K562 (cell line): Measurements from ENCODE around the gene TAF9. TPM values are rescaled to one million over a fixed set of nuclear protein-coding genes. Genes with fewer than 3 reads are reported as not detected.

Source experiments
- ELF4 ChIP-seq: fragments of 450-650 bp; formaldehyde crosslinking; IDR thresholded peaks from 2 replicates; pipeline ENCODE4 v1.4.0; 2022; ENCODE audit warnings: missing genetic modification characterization
- HIVEP1 ChIP-seq: fragments of 250-450 bp; sonication (Bioruptor Pico); IDR thresholded peaks from 2 replicates; pipeline ENCODE4 v1.4.0; 2020; ENCODE audit warnings: mild to moderate bottlenecking
- MGA ChIP-seq: fragments of 450-650 bp; IDR thresholded peaks from 2 replicates; pipeline ENCODE4 v1.6.1; 2016; ENCODE audit warnings: mild to moderate bottlenecking, moderate library complexity
- NCOA2 ChIP-seq, 2 experiments: fragments of 450-650 bp; IDR thresholded peaks; 2 replicates each; pipeline ENCODE4 v1.6.1; 2018; ENCODE audit warnings: mild to moderate bottlenecking in 2 of 2, moderate library complexity in 1 of 2; ENCODE audit not compliant: partially characterized antibody in 2 of 2
- NR4A1 ChIP-seq, 2 experiments: fragments of 250-450 bp in 1 of 2; fragments of 450-650 bp in 1 of 2; sonication (Bioruptor Pico) in 1 of 2; IDR thresholded peaks; 2 replicates each; pipeline versions ENCODE4 v1.4.0 to v1.6.1; 2016 to 2020; ENCODE audit warnings: mild to moderate bottlenecking in 2 of 2, missing compliant biosample characterization in 1 of 2, missing genetic modification characterization in 1 of 2, moderate library complexity in 1 of 2
- TCF3 ChIP-seq: sonication (generic); formaldehyde crosslinking; IDR thresholded peaks from 2 replicates; pipeline ENCODE4 v1.4.0; 2020; ENCODE audit warnings: mild to moderate bottlenecking, missing genetic modification reagents
- USF2 ChIP-seq: sonication (generic); formaldehyde crosslinking; IDR thresholded peaks from 2 replicates; pipeline ENCODE4 v1.5.0; 2020; ENCODE audit warnings: missing genetic modification reagents
- ZBED1 ChIP-seq: IDR thresholded peaks from 2 replicates; pipeline ENCODE4 v1.6.1; 2014
- ZNF41 ChIP-seq: fragments of 250-450 bp; sonication (Bioruptor Pico); conservative IDR thresholded peaks from 2 replicates; pipeline ENCODE4 v1.4.0; 2020; ENCODE audit warnings: mild to moderate bottlenecking
- ZNF518B ChIP-seq: fragments of 250-450 bp; sonication (Bioruptor Pico); IDR thresholded peaks from 2 replicates; pipeline ENCODE4 v1.5.0; 2021; ENCODE audit warnings: mild to moderate bottlenecking, moderate library complexity
- polyA plus RNA-seq, 8 experiments: library from polyadenylated mRNA; depleted of rRNA in 4 of 8; stranded (reverse) in 5 of 8; unstranded in 3 of 8; fragments of >200 nt; fragmentation: Nextera tagmentation in 2 of 8; fragmentation: Illumina TruSeq in 1 of 8; extraction: Ambion mirVana in 2 of 8; extraction: Trizol in 1 of 8; gene quantifications; 2 replicates each; pipeline versions ENCODE4 v1.2.1 to v1.2.3, GENCODE V29; 2011 to 2014; ENCODE audit warnings: inconsistent platforms in 1 of 8, missing spikeins in 1 of 8
- total RNA-seq, 7 experiments: library from RNA; depleted of rRNA in 6 of 7; stranded (reverse); fragments of >200 nt in 6 of 7; fragmentation: Illumina TruSeq in 2 of 7; extraction: Trizol in 2 of 7; gene quantifications; 2 replicates each; pipeline versions ENCODE4 v1.2.1 to v1.2.3, GENCODE V29; 2011 to 2021; ENCODE audit warnings: low replicate concordance in 1 of 7
- TF ChIP-seq, protein P1 (sequence below): fragments of 450-650 bp; formaldehyde crosslinking; IDR thresholded peaks from 2 replicates; pipeline ENCODE4 v1.4.0; 2020; ENCODE audit warnings: mild to moderate bottlenecking, moderate library complexity

TAF9 gene
- total and polyA plus RNA-seq, 9 of the 15 experiments (the other 6 are each of a cell fraction or from before 2014, with no cell fraction given) = 119 to 566 (median 207) TPM

DNA sequence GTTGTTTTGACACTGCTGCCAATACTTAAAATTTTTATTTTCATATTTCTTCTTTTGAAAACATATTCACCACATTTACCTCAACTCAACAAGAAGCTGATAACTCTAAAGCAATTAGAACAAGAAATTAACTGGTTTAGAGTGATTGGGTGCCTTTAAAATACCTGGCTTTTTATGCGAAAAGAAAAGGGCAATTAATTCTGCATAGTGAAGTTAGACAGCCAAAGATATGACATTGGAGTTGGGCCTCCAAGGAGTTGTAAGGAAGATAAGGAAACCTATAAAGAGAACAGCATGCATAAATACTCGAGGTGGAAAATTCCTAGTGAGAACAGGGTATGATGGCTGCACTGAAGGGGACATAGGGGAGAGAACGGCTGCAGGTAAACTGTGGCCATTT, 9.6 kb downstream of the TAF9 start (continued):
- TF ChIP-seq MGA (no peak), ELF4 (CRISPR knock-in tag) (no peak), ZNF41 (no peak), NR4A1 (CRISPR knock-in tag; IDR thresholded peaks at IDR 0.05) (no peak), NR4A1 (tag; IDR thresholded peaks at IDR 0.05) (no peak), USF2 (CRISPR knock-in tag) (no peak), ZBED1 (no peak), NCOA2 (IDR thresholded peaks at IDR 0.05; ENCODE audit: partially characterized antibody in 2 of 2) (no peak), HIVEP1 (CRISPR knock-in tag) (no peak), ZNF518B (CRISPR knock-in tag) (no peak), TCF3 (no peak)
- TF ChIP-seq, protein P1, sequence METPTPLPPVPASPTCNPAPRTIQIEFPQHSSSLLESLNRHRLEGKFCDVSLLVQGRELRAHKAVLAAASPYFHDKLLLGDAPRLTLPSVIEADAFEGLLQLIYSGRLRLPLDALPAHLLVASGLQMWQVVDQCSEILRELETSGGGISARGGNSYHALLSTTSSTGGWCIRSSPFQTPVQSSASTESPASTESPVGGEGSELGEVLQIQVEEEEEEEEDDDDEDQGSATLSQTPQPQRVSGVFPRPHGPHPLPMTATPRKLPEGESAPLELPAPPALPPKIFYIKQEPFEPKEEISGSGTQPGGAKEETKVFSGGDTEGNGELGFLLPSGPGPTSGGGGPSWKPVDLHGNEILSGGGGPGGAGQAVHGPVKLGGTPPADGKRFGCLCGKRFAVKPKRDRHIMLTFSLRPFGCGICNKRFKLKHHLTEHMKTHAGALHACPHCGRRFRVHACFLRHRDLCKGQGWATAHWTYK (CRISPR knock-in tag) = no peak
